ENCODE data around the gene BASP1.
"Not testable (repeated sequence)": the region's sequence is repeated elsewhere in the genome, so short reads cannot be mapped to it uniquely, and the experiment has no call there.

BASP1 gene

GRCh38 chr5:17224858-17225511 is 7.6 kb downstream of the BASP1 start:
- DNase-seq, result no peak

- DNase-seq, result no peak
Measured at GRCh38 chr5:17225520-17225919, 8.1 kb downstream of the BASP1 start.

GRCh38 chr5:17227868-17228267 is 10.4 kb downstream of the BASP1 start:
- no peak for DNase-seq

- no peak for DNase-seq
Measured at GRCh38 chr5:17228821-17229291, 11.4 kb downstream of the BASP1 start.

- DNase-seq, result no peak
Measured at GRCh38 chr5:17229313-17229712, 11.9 kb downstream of the BASP1 start.

GRCh38 chr5:17230191-17230590 is 12.8 kb downstream of the BASP1 start:
- DNase-seq, result no peak

- no peak for DNase-seq
Measured at GRCh38 chr5:17230808-17231525, 13.5 kb downstream of the BASP1 start.

GRCh38 chr5:17232405-17232804 is 15.0 kb downstream of the BASP1 start:
- no peak for DNase-seq

GRCh38 chr5:17233488-17233887 is 16.1 kb downstream of the BASP1 start:
- DNase-seq, result no peak

GRCh38 chr5:17234374-17234773 is 16.9 kb downstream of the BASP1 start:
- no peak for DNase-seq

GRCh38 chr5:17235731-17236330 is 18.4 kb downstream of the BASP1 start:
- DNase-seq, result no peak

- no peak for DNase-seq
Measured at GRCh38 chr5:17238521-17239041, 21.1 kb downstream of the BASP1 start.

GRCh38 chr5:17239953-17240352 is 22.5 kb downstream of the BASP1 start:
- DNase-seq, result no peak

- DNase-seq, result no peak
Measured at GRCh38 chr5:17240487-17240886, 23.1 kb downstream of the BASP1 start.

- no peak for DNase-seq
Measured at GRCh38 chr5:17241635-17242034, 24.2 kb downstream of the BASP1 start.

GRCh38 chr5:17243287-17244063 is 26.0 kb downstream of the BASP1 start:
- no peak for DNase-seq

GRCh38 chr5:17249029-17249634 is 31.7 kb downstream of the BASP1 start:
- no peak for DNase-seq

- not testable (repeated sequence) for DNase-seq
Measured at GRCh38 chr5:17249841-17250240, 32.4 kb downstream of the BASP1 start.

GRCh38 chr5:17252543-17252942 is 35.1 kb downstream of the BASP1 start:
- no peak for DNase-seq

GRCh38 chr5:17255471-17256021 is 38.1 kb downstream of the BASP1 start:
- DNase-seq, result no peak

GRCh38 chr5:17256171-17256570 is 38.7 kb downstream of the BASP1 start:
- no peak for DNase-seq

- no peak for DNase-seq
Measured at GRCh38 chr5:17256839-17257238, 39.4 kb downstream of the BASP1 start.
